PC-9 (cell line): Measurements from ENCODE around the gene ZNF655.

ENCODE experiments used
- EZH2 ChIP-seq: fragments of 200-600 bp; sonication (generic); IDR thresholded peaks from 2 replicates; pipeline ENCODE4 v1.8.0; 2017; ENCODE audit warnings: antibody characterized with exemption, low read depth
- TF ChIP-seq, protein P1 (sequence below): fragments of 200-600 bp; sonication (generic); conservative IDR thresholded peaks from 2 replicates; pipeline ENCODE4 v1.6.1; 2017; ENCODE audit warnings: mixed run types, antibody characterized with exemption, mild to moderate bottlenecking, moderate library complexity

GRCh38 chr7:99557196-99557607, 1.2 kb upstream of the ZNF655 start:
- TF ChIP-seq, protein P1, sequence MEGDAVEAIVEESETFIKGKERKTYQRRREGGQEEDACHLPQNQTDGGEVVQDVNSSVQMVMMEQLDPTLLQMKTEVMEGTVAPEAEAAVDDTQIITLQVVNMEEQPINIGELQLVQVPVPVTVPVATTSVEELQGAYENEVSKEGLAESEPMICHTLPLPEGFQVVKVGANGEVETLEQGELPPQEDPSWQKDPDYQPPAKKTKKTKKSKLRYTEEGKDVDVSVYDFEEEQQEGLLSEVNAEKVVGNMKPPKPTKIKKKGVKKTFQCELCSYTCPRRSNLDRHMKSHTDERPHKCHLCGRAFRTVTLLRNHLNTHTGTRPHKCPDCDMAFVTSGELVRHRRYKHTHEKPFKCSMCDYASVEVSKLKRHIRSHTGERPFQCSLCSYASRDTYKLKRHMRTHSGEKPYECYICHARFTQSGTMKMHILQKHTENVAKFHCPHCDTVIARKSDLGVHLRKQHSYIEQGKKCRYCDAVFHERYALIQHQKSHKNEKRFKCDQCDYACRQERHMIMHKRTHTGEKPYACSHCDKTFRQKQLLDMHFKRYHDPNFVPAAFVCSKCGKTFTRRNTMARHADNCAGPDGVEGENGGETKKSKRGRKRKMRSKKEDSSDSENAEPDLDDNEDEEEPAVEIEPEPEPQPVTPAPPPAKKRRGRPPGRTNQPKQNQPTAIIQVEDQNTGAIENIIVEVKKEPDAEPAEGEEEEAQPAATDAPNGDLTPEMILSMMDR, result no peak
- TF ChIP-seq EZH2, result no peak
